B cell (primary cell): ENCODE results near the gene MLLT3. TPM values are rescaled to one million over a fixed set of nuclear protein-coding genes. Genes with fewer than 3 reads are reported as not detected.

Experiments
- ATAC-seq: fragments of 200-7000 bp; cut with Tn5 transposase; one replicate; pipeline ENCODE4 v1.10.0; 2021; ENCODE audit warnings: low read depth, mild to moderate bottlenecking, moderate number of reproducible peaks, moderate library complexity
- CTCF ChIA-PET: fragments of 350-600 bp; sonication (Branson Sonifier 250); formaldehyde crosslinking; loops from one replicate; lab custom pipeline; 2021; ENCODE audit warnings: antibody characterized with exemption, inconsistent platforms; lab: Charles Lee
- POLR2A ChIA-PET: fragments of 350-600 bp; sonication (Branson Sonifier 250); formaldehyde crosslinking; loops from one replicate; lab custom pipeline; 2021; ENCODE audit warnings: antibody characterized with exemption; lab: Charles Lee
- DNase-seq: peaks from one replicate; pipeline ENCODE4 v3.0.0; 2013
- H2AFZ ChIP-seq: 2 replicates; pipeline ENCODE4 v1.6.1; 2012; ENCODE audit warnings: mild to moderate bottlenecking, low read depth, low read length; ENCODE audit not compliant: insufficient read depth, poor library complexity, severe bottlenecking
- H3K27ac ChIP-seq, 2 donors: 1 replicate in 1 of 2; 2 replicates in 1 of 2; pipeline ENCODE4 v1.5.1; 2012 to 2013; ENCODE audit warnings: low read length in 2 of 2, mild to moderate bottlenecking in 2 of 2, moderate library complexity in 1 of 2
- H3K27me3 ChIP-seq, 4 experiments: fragments of 200-600 bp in 1 of 4; sonication (generic) in 1 of 4; replicated peaks in 1 of 4; 1 replicate in 2 of 4; 2 replicates in 2 of 4; pipeline versions ENCODE4 v1.6.1 to v1.7.0; 2013 to 2016; ENCODE audit warnings: low read length in 3 of 4, mild to moderate bottlenecking in 2 of 4, mixed read lengths in 1 of 4, moderate library complexity in 1 of 4; ENCODE audit not compliant: insufficient read depth in 4 of 4, control insufficient read depth in 3 of 4; ENCODE audit errors: control extremely low read depth in 1 of 4
- H3K36me3 ChIP-seq, 2 experiments: replicated peaks in 1 of 2; 1 replicate in 1 of 2; 2 replicates in 1 of 2; pipeline versions ENCODE4 v1.6.1 to v1.7.1; 2013; ENCODE audit warnings: low read length in 1 of 2; ENCODE audit not compliant: insufficient read depth in 2 of 2, control insufficient read depth in 1 of 2; ENCODE audit errors: control extremely low read depth in 1 of 2, extremely low read depth in 1 of 2
- H3K4me1 ChIP-seq, 2 donors: fragments of 200-600 bp in 1 of 2; sonication (generic) in 1 of 2; 1 replicate in 1 of 2; 2 replicates in 1 of 2; pipeline versions ENCODE4 v1.5.1 to v1.6.1; 2013 to 2017; ENCODE audit warnings: low read length in 2 of 2; ENCODE audit not compliant: control insufficient read depth in 2 of 2, insufficient read depth in 2 of 2
- H3K4me2 ChIP-seq: replicated peaks from 2 replicates; pipeline ENCODE3; 2012; ENCODE audit warnings: mild to moderate bottlenecking, low read depth, low read length; ENCODE audit not compliant: poor library complexity, severe bottlenecking
- H3K4me3 ChIP-seq, 5 experiments: fragments of 200-600 bp in 1 of 5; sonication (generic) in 1 of 5; 1 replicate in 3 of 5; 2 replicates in 2 of 5; pipeline versions ENCODE4 v1.5.1 to v1.7.0; 2011 to 2016; ENCODE audit warnings: low read length in 4 of 5, mild to moderate bottlenecking in 4 of 5, low read depth in 2 of 5, control low read depth in 1 of 5, moderate library complexity in 1 of 5; ENCODE audit not compliant: insufficient read depth in 1 of 5; ENCODE audit errors: control extremely low read depth in 1 of 5, extremely low read depth in 1 of 5
- H3K79me2 ChIP-seq: fragments of 200-600 bp; sonication (generic); one replicate; pipeline ENCODE4 v1.6.0; 2016; ENCODE audit warnings: low read length; ENCODE audit not compliant: control insufficient read depth, insufficient read depth
- H3K9ac ChIP-seq: fragments of 200-600 bp; sonication (generic); 2 replicates; pipeline ENCODE4 v1.6.1; 2017; ENCODE audit warnings: mild to moderate bottlenecking, low read length, moderate library complexity
- H3K9me3 ChIP-seq, 3 donors: one replicate each; pipeline versions ENCODE4 v1.6.1 to v1.7.1; 2013; ENCODE audit warnings: low read length in 2 of 3; ENCODE audit not compliant: control insufficient read depth in 2 of 3, insufficient read depth in 1 of 3; ENCODE audit errors: control extremely low read depth in 1 of 3
- H4K20me1 ChIP-seq: 2 replicates; pipeline ENCODE4 v1.6.0; 2012; ENCODE audit warnings: mild to moderate bottlenecking, low read length; ENCODE audit not compliant: insufficient read depth, control insufficient read depth, poor library complexity, severe bottlenecking
- H3K27ac Mint-ChIP-seq: one replicate; pipeline ENCODE4 v1.8.0; 2021; ENCODE audit warnings: mixed read lengths
- H3K27me3 Mint-ChIP-seq: one replicate; pipeline ENCODE4 v1.8.0; 2021; ENCODE audit warnings: mixed read lengths
- H3K4me1 Mint-ChIP-seq: one replicate; pipeline ENCODE4 v1.8.0; 2021; ENCODE audit warnings: mixed read lengths
- H3K4me3 Mint-ChIP-seq: one replicate; pipeline ENCODE4 v1.8.0; 2021; ENCODE audit warnings: mixed read lengths
- H3K9me3 Mint-ChIP-seq: one replicate; pipeline ENCODE4 v1.8.0; 2022; ENCODE audit warnings: mixed read lengths; ENCODE audit not compliant: insufficient read depth
- EZH2 ChIP-seq: IDR thresholded peaks from 2 replicates; pipeline ENCODE4 v1.6.1; 2012; ENCODE audit warnings: borderline replicate concordance, low read depth, mild to moderate bottlenecking, moderate library complexity, low read length; ENCODE audit not compliant: insufficient read depth, poor library complexity, severe bottlenecking
- WGBS: methylation state at CpG from one replicate; pipeline ENCODE4 v1.1.5; 2013; ENCODE audit warnings: missing lambda C conversion rate; ENCODE audit not compliant: insufficient coverage; 5-methylcytosine and 5-hydroxymethylcytosine counted together
- intact Hi-C: fragments of 100-400 bp; cut with micrococcal nuclease; formaldehyde crosslinking; loops from one replicate; pipeline ENCODE4 v1.10.0; 2022
- polyA plus RNA-seq: library from polyadenylated mRNA; depleted of rRNA; stranded (reverse); fragments of >200 nt; gene quantifications from 2 replicates; pipeline ENCODE4 v1.2.3, GENCODE V29; 2012
- total RNA-seq, 2 donors: library from RNA; stranded (reverse); fragments of 120-200 nt in 1 of 2; gene quantifications; 1 replicate in 1 of 2; 2 replicates in 1 of 2; pipeline versions ENCODE4 v1.2.3 to v1.2.4, GENCODE V29; 2013 to 2022
- TF ChIP-seq, protein P1 (sequence below): fragments of 200-600 bp; IDR thresholded peaks from one replicate; pipeline ENCODE4 v1.8.0; 2022; ENCODE audit warnings: antibody characterized with exemption, mild to moderate bottlenecking

MLLT3 gene
- total and polyA plus RNA-seq, 2 donors (not counting 1 experiment from before 2014, with no cell fraction given), result 3.4 to 3.6 TPM

GRCh38 chr9:20309124-20309523 is 313.2 kb downstream of the MLLT3 start:
- no peaks in the 10 kb centered on the region for H3K4me1 ChIP-seq
- H3K9ac ChIP-seq, result no peak overlapping the region
- no peak overlapping the region for H3K4me2 ChIP-seq
- Mint-ChIP-seq H3K9me3 (no peaks in the 10 kb centered on the region), H3K27ac (no peak overlapping the region), H3K4me1 (no peaks in the 10 kb centered on the region), H3K4me3 (no peak overlapping the region), H3K27me3 (peaks cover 5% of the 10 kb centered on the region)
- intact Hi-C loops, result no loop called here
- H3K36me3 ChIP-seq, result no peaks in the 10 kb centered on the region
- no peak for ATAC-seq
- no peak for DNase-seq
- no peaks in the 10 kb centered on the region for H3K27me3 ChIP-seq
- no peak for TF ChIP-seq EZH2
- TF ChIP-seq, protein P1, sequence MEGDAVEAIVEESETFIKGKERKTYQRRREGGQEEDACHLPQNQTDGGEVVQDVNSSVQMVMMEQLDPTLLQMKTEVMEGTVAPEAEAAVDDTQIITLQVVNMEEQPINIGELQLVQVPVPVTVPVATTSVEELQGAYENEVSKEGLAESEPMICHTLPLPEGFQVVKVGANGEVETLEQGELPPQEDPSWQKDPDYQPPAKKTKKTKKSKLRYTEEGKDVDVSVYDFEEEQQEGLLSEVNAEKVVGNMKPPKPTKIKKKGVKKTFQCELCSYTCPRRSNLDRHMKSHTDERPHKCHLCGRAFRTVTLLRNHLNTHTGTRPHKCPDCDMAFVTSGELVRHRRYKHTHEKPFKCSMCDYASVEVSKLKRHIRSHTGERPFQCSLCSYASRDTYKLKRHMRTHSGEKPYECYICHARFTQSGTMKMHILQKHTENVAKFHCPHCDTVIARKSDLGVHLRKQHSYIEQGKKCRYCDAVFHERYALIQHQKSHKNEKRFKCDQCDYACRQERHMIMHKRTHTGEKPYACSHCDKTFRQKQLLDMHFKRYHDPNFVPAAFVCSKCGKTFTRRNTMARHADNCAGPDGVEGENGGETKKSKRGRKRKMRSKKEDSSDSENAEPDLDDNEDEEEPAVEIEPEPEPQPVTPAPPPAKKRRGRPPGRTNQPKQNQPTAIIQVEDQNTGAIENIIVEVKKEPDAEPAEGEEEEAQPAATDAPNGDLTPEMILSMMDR, result no peak
- no peak overlapping the region for H2AFZ ChIP-seq
- H3K4me3 ChIP-seq, result no peak overlapping the region
- H4K20me1 ChIP-seq, result no peaks in the 10 kb centered on the region
- POLR2A ChIA-PET, result no interaction called here
- H3K79me2 ChIP-seq, result no peaks in the 10 kb centered on the region
- 83% methylated on average over 1 of the region's 4 CpGs for WGBS
- no peak overlapping the region for H3K27ac ChIP-seq
- CTCF ChIA-PET, result no interaction called here
- H3K9me3 ChIP-seq, result no peaks in the 10 kb centered on the region

GRCh38 chr9:20307621-20308020 is 314.7 kb downstream of the MLLT3 start:
- ChIA-PET POLR2A (no interaction called here), CTCF (no interaction called here)
- Mint-ChIP-seq H3K4me3 (no peak overlapping the region), H3K27ac (no peak overlapping the region), H3K4me1 (no peaks in the 10 kb centered on the region), H3K9me3 (no peaks in the 10 kb centered on the region), H3K27me3 (peaks cover 5% of the 10 kb centered on the region)
- H3K4me3 ChIP-seq, result no peak overlapping the region
- WGBS, result 66% methylated on average over 7 of the region's 7 CpGs
- no peaks in the 10 kb centered on the region for H4K20me1 ChIP-seq
- no peaks in the 10 kb centered on the region for H3K79me2 ChIP-seq
- H3K27me3 ChIP-seq, result peaks cover 0 to 4% (median 0%) of the 10 kb centered on the region in 4 experiments
- DNase-seq (no peak), ATAC-seq (no peak)
- H3K9me3 ChIP-seq, result no peaks in the 10 kb centered on the region
- H3K4me1 ChIP-seq, result no peaks in the 10 kb centered on the region
- no peak overlapping the region for H3K27ac ChIP-seq
- H3K4me2 ChIP-seq, result no peak overlapping the region
- no peak for TF ChIP-seq EZH2
- TF ChIP-seq, protein P1, result no peak
- H3K9ac ChIP-seq, result no peak overlapping the region
- H2AFZ ChIP-seq, result no peak overlapping the region
- H3K36me3 ChIP-seq, result no peaks in the 10 kb centered on the region
- intact Hi-C loops, result no loop called here
